ENCODE measurements around the gene CLRN2.

DNA sequence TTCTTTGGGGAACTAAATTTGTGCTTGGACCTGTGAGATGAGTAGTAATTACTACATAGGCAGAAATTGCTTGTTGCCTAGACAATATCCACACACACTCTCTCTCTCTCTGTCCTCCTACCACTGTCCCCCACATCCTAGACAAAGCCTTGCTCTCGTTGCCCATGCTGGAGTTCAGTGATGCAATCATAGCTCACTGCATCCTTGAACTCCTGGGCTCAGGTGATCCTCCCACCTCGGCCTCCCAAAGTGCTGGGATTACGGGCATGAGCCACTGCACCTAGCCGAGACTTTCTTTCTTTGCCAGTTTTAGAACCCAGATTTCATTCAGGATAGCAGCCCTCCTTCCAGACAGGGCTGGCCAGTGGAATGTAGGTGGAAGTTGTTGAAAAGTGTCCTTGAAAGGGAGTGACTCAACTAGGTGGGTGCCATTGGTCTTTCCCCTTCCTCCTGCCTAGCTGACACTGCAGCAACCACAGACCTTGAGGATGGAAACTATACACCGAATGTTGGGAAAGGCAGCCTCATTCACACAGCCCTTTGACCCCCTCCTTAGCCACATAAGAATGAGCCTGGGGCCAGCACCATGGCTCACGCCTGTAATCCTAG, 45.2 kb downstream of the CLRN2 start:
- TF ChIP-seq CTCF (conservative IDR thresholded peaks at IDR 0.05): no peak
- no peak for TF ChIP-seq ZFX (IDR thresholded peaks at IDR 0.05)

All from C4-2B (cell line).